GM18505 (cell line): ENCODE results near the gene NR2C2AP.
A peak's percentile ranks its signal among the peaks of the same experiment; 100 is the strongest.
"Not testable (repeated sequence)": the region's sequence is repeated elsewhere in the genome, so short reads cannot be mapped to it uniquely, and the experiment has no call there.

Experiments
- ATAC-seq: cut with Tn5 transposase; IDR thresholded peaks from one replicate; pipeline ENCODE4 v1.9.1; 2021; ENCODE audit not compliant: unreplicated experiment
- POLR2A ChIP-seq: IDR thresholded peaks from 4 replicates; pipeline ENCODE4 v1.6.1; 2011; ENCODE audit warnings: borderline replicate concordance; ENCODE audit not compliant: insufficient read depth, insufficient read length; ENCODE audit errors: extremely low read depth

The NR2C2AP gene

GRCh38 chr19:19186742-19187141 is 16.5 kb downstream of the NR2C2AP start:
- TF ChIP-seq POLR2A = no peak
- no peak for ATAC-seq

GRCh38 chr19:19185853-19186740 is 17.1 kb downstream of the NR2C2AP start:
- no peak for TF ChIP-seq POLR2A
- ATAC-seq = no peak

- TF ChIP-seq POLR2A = no peak
- ATAC-seq = no peak
Observed at GRCh38 chr19:19181488-19181998, 21.7 kb downstream of the NR2C2AP start.

- no peak for TF ChIP-seq POLR2A
- no peak for ATAC-seq
Observed at GRCh38 chr19:19179548-19180441, 23.4 kb downstream of the NR2C2AP start.

- TF ChIP-seq POLR2A = no peak
- no peak for ATAC-seq
Observed at GRCh38 chr19:19176950-19177349, 26.3 kb downstream of the NR2C2AP start.

GRCh38 chr19:19173243-19173642 is 30.0 kb downstream of the NR2C2AP start:
- ATAC-seq = not testable (repeated sequence)

- TF ChIP-seq POLR2A = peak; percentile 45
- ATAC-seq = no peak
Observed at GRCh38 chr19:19171821-19172532, 31.2 kb downstream of the NR2C2AP start.

GRCh38 chr19:19170873-19171672 is 32.1 kb downstream of the NR2C2AP start:
- no peak for TF ChIP-seq POLR2A
- ATAC-seq = no peak

GRCh38 chr19:19170053-19170872 is 33.0 kb downstream of the NR2C2AP start, which contains the start of gene MEF2B:
Gene MEF2B, minus strand, starts transcription at chr19:19170263. Its CDS starts 19,528 bp downstream, at chr19:19150735.
- ATAC-seq = peak; percentile 83

GRCh38 chr19:19169236-19170052 is 33.8 kb downstream of the NR2C2AP start:
- no peak for TF ChIP-seq POLR2A
- no peak for ATAC-seq

More at GRCh38 chr19:19170053-19170872, 33.0 kb downstream of the NR2C2AP start, which contains the start of gene MEF2B:
- TF ChIP-seq POLR2A = peak; percentile 89

GRCh38 chr19:19167612-19168011 is 35.6 kb downstream of the NR2C2AP start:
- no peak for ATAC-seq
- TF ChIP-seq POLR2A = no peak

- TF ChIP-seq POLR2A = no peak
- ATAC-seq = no peak
Observed at GRCh38 chr19:19165396-19165795, 37.8 kb downstream of the NR2C2AP start.
